Kidney (tissue), 14 donors: ENCODE measurements around the gene RHEX. TPM values are rescaled to one million over a fixed set of nuclear protein-coding genes. Genes with fewer than 3 reads are reported as not detected.
A peak's percentile ranks its signal among the peaks of the same experiment; 100 is the strongest.

ENCODE experiments used
- DNase-seq, 5 donors: peaks; one replicate each; pipeline ENCODE4 v3.0.0-alpha.2; 2013 to 2020
- FAIRE-seq: peaks from 2 replicates; lab custom pipeline; 2012; peaks lifted over from hg19 to GRCh38; lab: Jason Lieb, UNC
- H3K27ac ChIP-seq, 2 donors: one replicate each; pipeline ENCODE4 v1.7.0; 2013; ENCODE audit warnings: low read depth in 2 of 2, low read length in 2 of 2, inconsistent platforms in 1 of 2
- H3K27me3 ChIP-seq: one replicate; pipeline ENCODE4 v1.7.1; 2013; ENCODE audit warnings: low read length, inconsistent platforms; ENCODE audit not compliant: control insufficient read depth, insufficient read depth
- H3K36me3 ChIP-seq, 3 donors: one replicate each; pipeline versions ENCODE4 v1.7.0 to v1.7.1; 2013; ENCODE audit warnings: low read length in 3 of 3, control low read depth in 1 of 3, inconsistent platforms in 1 of 3; ENCODE audit not compliant: insufficient read depth in 3 of 3, control insufficient read depth in 2 of 3
- H3K4me1 ChIP-seq, 3 donors: one replicate each; pipeline versions ENCODE4 v1.7.0 to v1.7.1; 2013; ENCODE audit warnings: low read length in 3 of 3, inconsistent platforms in 1 of 3, low read depth in 1 of 3; ENCODE audit not compliant: control insufficient read depth in 2 of 3, insufficient read depth in 2 of 3
- H3K4me3 ChIP-seq, 3 donors: one replicate each; pipeline versions ENCODE4 v1.7.0 to v1.8.1; 2013; ENCODE audit warnings: low read length in 3 of 3, control low read depth in 1 of 3, inconsistent platforms in 1 of 3
- H3K9ac ChIP-seq, 3 donors: one replicate each; pipeline versions ENCODE4 v1.7.0 to v1.7.1; 2013; ENCODE audit warnings: low read length in 3 of 3, control low read depth in 1 of 3, inconsistent platforms in 1 of 3
- H3K9me3 ChIP-seq, 3 donors: one replicate each; pipeline versions ENCODE4 v1.7.0 to v1.7.1; 2013; ENCODE audit warnings: low read length in 3 of 3, control low read depth in 1 of 3, inconsistent platforms in 1 of 3; ENCODE audit not compliant: control insufficient read depth in 2 of 3, insufficient read depth in 1 of 3
- intact Hi-C: fragments of 100-400 bp; cut with DNase I; formaldehyde crosslinking; loops from one replicate; pipeline ENCODE4 v1.11.1; 2022
- polyA plus RNA-seq: library from polyadenylated mRNA; stranded (reverse); fragments of 350-450 nt; fragmentation: Illumina TruSeq; extraction: RNeasy Lipid Tissue Mini Kit (QIAGEN cat#74804); gene quantifications from one replicate; pipeline ENCODE4 v1.2.3, GENCODE V29; 2014; ENCODE audit warnings: low read depth, low replicate concordance; ENCODE audit not compliant: insufficient read depth
- total RNA-seq: library from RNA; stranded (reverse); fragmentation: NEBNext Ultra II Directional; extraction: Animal tissue kit (Norgen Biotek cat#: 25700); gene quantifications from one replicate; pipeline ENCODE4 v1.2.1, GENCODE V29; 2021
- TF ChIP-seq, protein P1 (sequence below): IDR thresholded peaks from 3 replicates; pipeline ENCODE4 v1.5.1; 2012; ENCODE audit warnings: mild to moderate bottlenecking, moderate library complexity, borderline replicate concordance; ENCODE audit not compliant: insufficient read depth; ENCODE audit errors: extremely low read depth
- donor health status: control.
- donor health status: control.
- donor health status: control.
- donor health status: control.
- donor health status: control.
- donor health status: DM: yes; HTN: yes; CAD: no.
- donor health status: Normal renal cell carcinoma (clear cell type).

Gene RHEX
- total and polyA plus RNA-seq, 2 donors from 2014 or later = 10.2 to 39.5 TPM

DNA sequence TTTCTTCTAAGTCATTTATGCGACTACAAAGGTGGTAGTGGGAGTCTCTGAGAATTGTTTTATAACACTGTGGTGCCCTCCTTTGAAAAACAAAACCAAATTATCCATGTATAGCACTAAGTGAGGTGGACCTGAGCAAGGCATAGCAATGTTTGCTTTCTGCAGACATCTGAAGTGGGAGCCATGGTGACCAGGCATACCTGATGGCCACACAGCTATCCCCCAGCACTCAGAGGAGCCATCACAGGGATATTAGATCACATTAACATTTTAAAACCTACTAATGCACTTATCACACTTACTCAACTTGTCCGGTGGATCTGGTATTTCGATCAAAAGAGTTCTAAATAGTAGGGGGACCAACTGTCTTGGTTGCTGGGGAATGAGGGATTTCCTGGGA, 89.0 kb downstream of the RHEX start:
- Histone ChIP-seq H3K27ac (no peak overlapping the region), H3K4me3 (no peak overlapping the region), H3K36me3 (no peaks in the 10 kb centered on the region), H3K9me3 (no peaks in the 10 kb centered on the region), H3K9ac (no peak overlapping the region), H3K27me3 (no peaks in the 10 kb centered on the region), H3K4me1 (no peaks in the 10 kb centered on the region)
- intact Hi-C loops = no loop called here
- TF ChIP-seq, protein P1, sequence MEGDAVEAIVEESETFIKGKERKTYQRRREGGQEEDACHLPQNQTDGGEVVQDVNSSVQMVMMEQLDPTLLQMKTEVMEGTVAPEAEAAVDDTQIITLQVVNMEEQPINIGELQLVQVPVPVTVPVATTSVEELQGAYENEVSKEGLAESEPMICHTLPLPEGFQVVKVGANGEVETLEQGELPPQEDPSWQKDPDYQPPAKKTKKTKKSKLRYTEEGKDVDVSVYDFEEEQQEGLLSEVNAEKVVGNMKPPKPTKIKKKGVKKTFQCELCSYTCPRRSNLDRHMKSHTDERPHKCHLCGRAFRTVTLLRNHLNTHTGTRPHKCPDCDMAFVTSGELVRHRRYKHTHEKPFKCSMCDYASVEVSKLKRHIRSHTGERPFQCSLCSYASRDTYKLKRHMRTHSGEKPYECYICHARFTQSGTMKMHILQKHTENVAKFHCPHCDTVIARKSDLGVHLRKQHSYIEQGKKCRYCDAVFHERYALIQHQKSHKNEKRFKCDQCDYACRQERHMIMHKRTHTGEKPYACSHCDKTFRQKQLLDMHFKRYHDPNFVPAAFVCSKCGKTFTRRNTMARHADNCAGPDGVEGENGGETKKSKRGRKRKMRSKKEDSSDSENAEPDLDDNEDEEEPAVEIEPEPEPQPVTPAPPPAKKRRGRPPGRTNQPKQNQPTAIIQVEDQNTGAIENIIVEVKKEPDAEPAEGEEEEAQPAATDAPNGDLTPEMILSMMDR = no peak
- FAIRE-seq = no peak
- DNase-seq = peak in 3 of 5 donors; percentile 43 to 66 (median 45)

DNA sequence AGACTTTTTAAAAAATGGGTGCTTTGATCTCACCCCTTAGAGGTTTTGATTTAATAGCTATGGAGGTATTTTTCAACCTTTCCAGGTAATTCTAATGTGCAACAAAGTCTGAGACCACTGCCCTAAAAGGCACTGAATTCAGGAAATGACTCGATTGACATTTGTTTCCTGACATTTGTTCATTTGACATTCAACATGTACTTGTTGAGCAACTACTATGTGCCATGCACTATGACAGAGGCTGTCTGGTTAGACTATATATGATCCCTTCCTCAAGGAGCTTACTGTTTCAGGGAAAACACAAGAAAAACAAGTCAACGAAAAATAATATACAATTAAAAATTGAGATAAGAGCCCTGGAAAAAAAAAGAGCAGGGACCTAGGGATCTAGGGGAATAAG, 89.8 kb downstream of the RHEX start:
- no peak overlapping the region for H3K4me3 ChIP-seq
- TF ChIP-seq, protein P1 = no peak
- intact Hi-C loops = no loop called here
- no peaks in the 10 kb centered on the region for H3K9me3 ChIP-seq
- no peak overlapping the region for H3K27ac ChIP-seq
- H3K27me3 ChIP-seq = no peaks in the 10 kb centered on the region
- H3K9ac ChIP-seq = no peak overlapping the region
- no peaks in the 10 kb centered on the region for H3K4me1 ChIP-seq
- DNase-seq (no peak), FAIRE-seq (no peak)
- no peaks in the 10 kb centered on the region for H3K36me3 ChIP-seq

DNA sequence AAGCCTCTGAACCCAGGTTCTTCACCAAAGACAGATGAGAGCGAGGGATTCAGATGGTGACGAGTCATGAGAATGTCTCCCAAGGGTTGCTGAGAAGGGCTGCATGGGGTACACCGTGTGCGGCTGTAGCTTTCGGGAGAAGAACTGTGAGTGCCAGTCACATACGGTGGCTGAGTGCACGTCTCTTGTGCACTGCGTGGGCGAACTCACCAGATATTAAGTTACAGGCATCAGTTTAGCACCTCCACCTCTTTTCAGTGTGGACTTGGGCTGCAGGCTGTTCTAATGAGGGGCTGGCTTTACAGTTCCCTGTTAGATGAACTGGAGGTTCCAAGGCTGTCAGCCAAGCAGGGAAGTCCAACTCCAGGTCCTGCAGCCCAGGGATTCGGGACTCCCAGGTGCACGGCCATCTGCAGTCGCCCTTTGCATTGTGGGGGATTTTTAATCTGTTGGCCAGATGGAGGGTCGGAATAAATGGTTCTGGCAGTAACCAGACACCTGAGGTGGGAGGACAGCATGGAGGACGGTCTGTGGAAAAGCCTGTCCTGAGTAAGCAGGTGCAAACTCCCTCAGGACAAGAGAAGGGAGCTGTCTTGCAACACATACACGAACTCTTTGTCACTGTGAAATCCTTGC, 90.7 kb downstream of the RHEX start:
- Histone ChIP-seq H3K9ac (no peak overlapping the region), H3K27ac (no peak overlapping the region), H3K36me3 (no peaks in the 10 kb centered on the region), H3K4me3 (no peak overlapping the region), H3K9me3 (no peaks in the 10 kb centered on the region), H3K27me3 (no peaks in the 10 kb centered on the region), H3K4me1 (no peaks in the 10 kb centered on the region)
- TF ChIP-seq, protein P1 = no peak
- FAIRE-seq (no peak), DNase-seq (peak in 4 of 5 donors; percentile 63 to 75 (median 66))
- intact Hi-C loops = no loop called here

DNA sequence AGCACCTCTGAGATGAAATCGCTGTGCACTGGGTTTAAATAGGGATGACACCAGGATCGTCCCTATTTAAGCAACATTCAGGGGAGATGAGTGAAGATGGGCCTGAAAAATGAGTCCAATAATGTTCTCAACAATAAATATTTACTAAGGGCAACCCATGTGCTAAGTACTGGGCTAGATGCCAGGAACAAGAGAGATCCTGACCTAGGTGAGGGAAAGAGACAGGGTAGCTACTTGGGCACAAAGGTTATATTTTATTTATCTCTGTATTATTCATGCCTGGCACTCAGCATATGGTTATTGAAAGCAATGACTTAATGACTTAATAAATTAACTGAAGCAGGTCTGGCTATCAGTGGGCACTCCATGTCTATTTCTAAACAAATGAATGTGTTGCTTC, 91.6 kb downstream of the RHEX start:
- Histone ChIP-seq H3K4me1 (no peaks in the 10 kb centered on the region), H3K27ac (no peak overlapping the region), H3K9me3 (no peaks in the 10 kb centered on the region), H3K4me3 (no peak overlapping the region), H3K9ac (no peak overlapping the region), H3K27me3 (no peaks in the 10 kb centered on the region), H3K36me3 (no peaks in the 10 kb centered on the region)
- TF ChIP-seq, protein P1 = no peak
- DNase-seq (no peak), FAIRE-seq (no peak)
- intact Hi-C loops = no loop called here
